Mesothelial cell of epicardium (in vitro differentiated cells): ENCODE measurements around the gene SLC41A3. TPM values are rescaled to one million over a fixed set of nuclear protein-coding genes. Genes with fewer than 3 reads are reported as not detected.
"Not testable (repeated sequence)": the region's sequence is repeated elsewhere in the genome, so short reads cannot be mapped to it uniquely, and the experiment has no call there.

ENCODE experiments used
- DNase-seq, 2 experiments: peaks; one replicate each; pipeline ENCODE4 v3.0.0; 2021; ENCODE audit warnings: low spot score in 2 of 2; ENCODE audit not compliant: unreplicated experiment in 2 of 2
- H3K27ac Mint-ChIP-seq: 2 replicates; pipeline ENCODE4 v1.8.0; 2021; ENCODE audit warnings: mixed read lengths
- H3K27me3 Mint-ChIP-seq: 2 replicates; pipeline ENCODE4 v1.8.0; 2021; ENCODE audit warnings: low read depth, mixed read lengths
- H3K36me3 Mint-ChIP-seq: 2 replicates; pipeline ENCODE4 v1.8.0; 2021; ENCODE audit warnings: mixed read lengths
- H3K4me1 Mint-ChIP-seq: 2 replicates; pipeline ENCODE4 v1.8.0; 2021; ENCODE audit warnings: mixed read lengths
- H3K4me3 Mint-ChIP-seq: 2 replicates; pipeline ENCODE4 v1.8.0; 2021; ENCODE audit warnings: mild to moderate bottlenecking, moderate library complexity, mixed read lengths
- H3K9me3 Mint-ChIP-seq: 2 replicates; pipeline ENCODE4 v1.8.0; 2021; ENCODE audit warnings: mixed read lengths
- CTCF ChIP-seq: fragments of 200-600 bp; sonication (generic); IDR thresholded peaks from one replicate; pipeline ENCODE4 v1.5.0; 2021; ENCODE audit warnings: antibody characterized with exemption; ENCODE audit not compliant: unreplicated experiment
- total RNA-seq: library from RNA; stranded (reverse); gene quantifications from 3 replicates; pipeline ENCODE4 v1.2.1, GENCODE V29; 2021

The SLC41A3 gene
- total RNA-seq, 1 donor from 2014 or later, result 58.7 TPM

GRCh38 chr3:126004692-126005091 is 79.2 kb downstream of the SLC41A3 start:
- peaks cover 22% of the 10 kb centered on the region for H3K36me3 Mint-ChIP-seq
- TF ChIP-seq CTCF, result no peak
- H3K27ac Mint-ChIP-seq, result no peak overlapping the region

GRCh38 chr3:126004217-126004616 is 79.7 kb downstream of the SLC41A3 start:
- peaks cover 22% of the 10 kb centered on the region for H3K36me3 Mint-ChIP-seq
- H3K4me3 Mint-ChIP-seq, result no peak overlapping the region
- DNase-seq, result no peak
- no peak overlapping the region for H3K27ac Mint-ChIP-seq
- peaks cover 30% of the 10 kb centered on the region for H3K9me3 Mint-ChIP-seq
- H3K4me1 Mint-ChIP-seq, result no peaks in the 10 kb centered on the region
- TF ChIP-seq CTCF, result no peak
- H3K27me3 Mint-ChIP-seq, result no peaks in the 10 kb centered on the region

More at GRCh38 chr3:126004692-126005091, 79.2 kb downstream of the SLC41A3 start:
- Mint-ChIP-seq H3K4me1 (no peaks in the 10 kb centered on the region), H3K4me3 (no peak overlapping the region), H3K27me3 (no peaks in the 10 kb centered on the region), H3K9me3 (peaks cover 26% of the 10 kb centered on the region)
- DNase-seq, result no peak

- DNase-seq, result no peak
- Mint-ChIP-seq H3K36me3 (peaks cover 19% of the 10 kb centered on the region), H3K4me3 (no peak overlapping the region), H3K27ac (no peak overlapping the region), H3K27me3 (no peaks in the 10 kb centered on the region), H3K9me3 (peaks cover 36% of the 10 kb centered on the region), H3K4me1 (no peaks in the 10 kb centered on the region)
- no peak for TF ChIP-seq CTCF
Observed at GRCh38 chr3:126003447-126004190, 80.3 kb downstream of the SLC41A3 start.

- Mint-ChIP-seq H3K4me1 (no peaks in the 10 kb centered on the region), H3K27ac (no peak overlapping the region), H3K9me3 (peaks cover 45% of the 10 kb centered on the region), H3K27me3 (no peaks in the 10 kb centered on the region), H3K4me3 (no peak overlapping the region), H3K36me3 (peaks cover 9% of the 10 kb centered on the region)
- no peak for TF ChIP-seq CTCF
- DNase-seq, result no peak
Observed at GRCh38 chr3:126002189-126002588, 81.7 kb downstream of the SLC41A3 start.

GRCh38 chr3:125996751-125997150 is 87.2 kb downstream of the SLC41A3 start:
- H3K4me3 Mint-ChIP-seq, DNase-seq, H3K27ac Mint-ChIP-seq, H3K27me3 Mint-ChIP-seq, H3K36me3 Mint-ChIP-seq, H3K4me1 Mint-ChIP-seq: not testable (repeated sequence)
- peaks cover 52% of the 10 kb centered on the region for H3K9me3 Mint-ChIP-seq

GRCh38 chr3:125990253-125990970 is 93.5 kb downstream of the SLC41A3 start:
- Mint-ChIP-seq H3K4me1 (peaks cover 15% of the 10 kb centered on the region), H3K4me3 (peak overlapping the region; percentile 98), H3K36me3 (no peaks in the 10 kb centered on the region), H3K27me3 (no peaks in the 10 kb centered on the region), H3K9me3 (peaks cover 13% of the 10 kb centered on the region), H3K27ac (peak overlapping the region; percentile 98)
- no peak for TF ChIP-seq CTCF
- DNase-seq, result peak; percentile 76 to 83

GRCh38 chr3:125984951-125985350 is 99.0 kb downstream of the SLC41A3 start:
- not testable (repeated sequence) for H3K9me3 Mint-ChIP-seq, H3K27me3 Mint-ChIP-seq, H3K4me3 Mint-ChIP-seq, DNase-seq, H3K27ac Mint-ChIP-seq, H3K36me3 Mint-ChIP-seq, H3K4me1 Mint-ChIP-seq

- H3K36me3 Mint-ChIP-seq, H3K27me3 Mint-ChIP-seq, H3K4me3 Mint-ChIP-seq, H3K9me3 Mint-ChIP-seq, H3K27ac Mint-ChIP-seq, DNase-seq: not testable (repeated sequence)
- peaks cover 17% of the 10 kb centered on the region for H3K4me1 Mint-ChIP-seq
Observed at GRCh38 chr3:125977104-125977503, 106.8 kb downstream of the SLC41A3 start.

GRCh38 chr3:125976003-125976390 is 107.9 kb downstream of the SLC41A3 start:
- not testable (repeated sequence) for DNase-seq, H3K9me3 Mint-ChIP-seq, H3K36me3 Mint-ChIP-seq, H3K27ac Mint-ChIP-seq, H3K4me3 Mint-ChIP-seq
- Mint-ChIP-seq H3K4me1 (peaks cover 20% of the 10 kb centered on the region), H3K27me3 (peaks cover 18% of the 10 kb centered on the region)
